NT2/D1 (cell line): ENCODE data around the gene TMEM117.

ENCODE experiments used
- SUZ12 ChIP-seq: IDR thresholded peaks from 2 replicates; pipeline ENCODE4 v1.6.1; 2011; ENCODE audit not compliant: insufficient read length, insufficient read depth; ENCODE audit errors: extremely low read depth
- YY1 ChIP-seq: IDR thresholded peaks from 2 replicates; pipeline ENCODE4 v1.6.1; 2011; ENCODE audit not compliant: insufficient read length, insufficient read depth
- ZNF274 ChIP-seq: IDR thresholded peaks from 2 replicates; pipeline ENCODE4 v1.6.1; 2011; ENCODE audit warnings: mild to moderate bottlenecking, low read depth, low read length

GRCh38 chr12:43880547-43880946 is 44.7 kb downstream of the TMEM117 start:
- TF ChIP-seq YY1 (no peak), SUZ12 (no peak), ZNF274 (no peak)
